Chondrocyte (in vitro differentiated cells): ENCODE measurements around the gene ABCC2. TPM values are rescaled to one million over a fixed set of nuclear protein-coding genes. Genes with fewer than 3 reads are reported as not detected.

Source experiments
- DNase-seq: peaks from one replicate; pipeline ENCODE4 v3.0.0; 2021; ENCODE audit warnings: mixed read lengths, low spot score
- H3K27ac Mint-ChIP-seq: one replicate; pipeline ENCODE4 v1.8.0; 2021; ENCODE audit warnings: mild to moderate bottlenecking, moderate library complexity, mixed read lengths; ENCODE audit not compliant: unreplicated experiment
- H3K27me3 Mint-ChIP-seq: 2 replicates; pipeline ENCODE4 v1.8.0; 2021; ENCODE audit warnings: low read depth, mixed read lengths
- H3K36me3 Mint-ChIP-seq: 2 replicates; pipeline ENCODE4 v1.8.0; 2021; ENCODE audit warnings: low read depth, mixed read lengths
- H3K4me1 Mint-ChIP-seq: 2 replicates; pipeline ENCODE4 v1.8.0; 2021; ENCODE audit warnings: low read depth, mild to moderate bottlenecking, mixed read lengths
- H3K4me3 Mint-ChIP-seq: one replicate; pipeline ENCODE4 v1.8.0; 2021; ENCODE audit warnings: mild to moderate bottlenecking, moderate library complexity, mixed read lengths; ENCODE audit not compliant: unreplicated experiment
- H3K9me3 Mint-ChIP-seq: 2 replicates; pipeline ENCODE4 v1.8.0; 2021; ENCODE audit warnings: low read depth, mixed read lengths
- total RNA-seq: library from RNA; stranded (reverse); gene quantifications from 3 replicates; pipeline ENCODE4 v1.2.1, GENCODE V29; 2021
- TF ChIP-seq, protein P1 (sequence below): fragments of 200-600 bp; sonication (generic); IDR thresholded peaks from 2 replicates; pipeline ENCODE4 v1.5.0; 2021; ENCODE audit warnings: antibody characterized with exemption, mild to moderate bottlenecking, moderate library complexity

ABCC2 gene
- total RNA-seq, 1 donor from 2014 or later: 0.57 TPM

DNA sequence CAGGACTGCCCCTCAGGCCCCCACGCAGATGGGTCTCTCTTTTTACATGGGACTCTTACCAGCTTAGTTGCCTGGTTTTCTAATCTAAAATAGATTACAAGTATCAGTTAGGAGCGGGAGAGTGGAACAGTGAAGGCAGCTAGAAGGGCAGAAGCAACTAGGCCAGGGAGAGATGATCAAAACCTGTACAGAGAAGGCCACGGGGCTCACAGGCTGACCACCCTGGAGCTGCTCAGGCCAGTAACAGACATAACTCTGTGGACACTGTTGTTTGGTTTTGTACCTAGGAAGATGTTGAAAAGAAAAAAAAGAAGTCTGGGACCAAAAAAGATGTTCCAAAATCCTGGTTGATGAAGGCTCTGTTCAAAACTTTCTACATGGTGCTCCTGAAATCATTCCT, 16.5 kb downstream of the ABCC2 start:
- Mint-ChIP-seq H3K4me1 (no peaks in the 10 kb centered on the region), H3K4me3 (no peak overlapping the region), H3K27ac (no peak overlapping the region), H3K9me3 (no peaks in the 10 kb centered on the region), H3K36me3 (no peaks in the 10 kb centered on the region), H3K27me3 (peaks cover 4% of the 10 kb centered on the region)
- TF ChIP-seq, protein P1, sequence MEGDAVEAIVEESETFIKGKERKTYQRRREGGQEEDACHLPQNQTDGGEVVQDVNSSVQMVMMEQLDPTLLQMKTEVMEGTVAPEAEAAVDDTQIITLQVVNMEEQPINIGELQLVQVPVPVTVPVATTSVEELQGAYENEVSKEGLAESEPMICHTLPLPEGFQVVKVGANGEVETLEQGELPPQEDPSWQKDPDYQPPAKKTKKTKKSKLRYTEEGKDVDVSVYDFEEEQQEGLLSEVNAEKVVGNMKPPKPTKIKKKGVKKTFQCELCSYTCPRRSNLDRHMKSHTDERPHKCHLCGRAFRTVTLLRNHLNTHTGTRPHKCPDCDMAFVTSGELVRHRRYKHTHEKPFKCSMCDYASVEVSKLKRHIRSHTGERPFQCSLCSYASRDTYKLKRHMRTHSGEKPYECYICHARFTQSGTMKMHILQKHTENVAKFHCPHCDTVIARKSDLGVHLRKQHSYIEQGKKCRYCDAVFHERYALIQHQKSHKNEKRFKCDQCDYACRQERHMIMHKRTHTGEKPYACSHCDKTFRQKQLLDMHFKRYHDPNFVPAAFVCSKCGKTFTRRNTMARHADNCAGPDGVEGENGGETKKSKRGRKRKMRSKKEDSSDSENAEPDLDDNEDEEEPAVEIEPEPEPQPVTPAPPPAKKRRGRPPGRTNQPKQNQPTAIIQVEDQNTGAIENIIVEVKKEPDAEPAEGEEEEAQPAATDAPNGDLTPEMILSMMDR: no peak
- no peak for DNase-seq

DNA sequence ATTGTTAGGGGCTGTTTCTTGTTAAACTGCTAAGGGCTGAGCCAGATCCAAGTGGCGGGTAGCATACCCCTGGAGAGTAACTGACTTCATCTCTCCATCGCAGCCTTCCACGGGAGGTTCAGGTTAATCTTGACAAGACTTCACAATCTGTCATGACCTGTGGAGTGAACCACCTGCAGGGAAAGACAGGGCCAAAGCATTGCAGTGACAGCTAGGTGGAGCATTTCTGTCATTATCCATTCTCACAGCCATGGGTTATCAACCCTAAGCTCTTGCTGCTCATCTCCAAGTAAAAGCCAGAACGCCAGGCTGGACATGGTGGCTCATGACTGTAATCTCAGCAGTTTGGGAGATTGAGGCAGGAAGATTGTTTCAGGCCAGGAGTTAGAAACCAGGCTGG, 17.2 kb downstream of the ABCC2 start:
- TF ChIP-seq, protein P1: no peak
- Mint-ChIP-seq H3K27me3 (peaks cover 4% of the 10 kb centered on the region), H3K4me1 (no peaks in the 10 kb centered on the region), H3K4me3 (no peak overlapping the region), H3K9me3 (no peaks in the 10 kb centered on the region), H3K36me3 (no peaks in the 10 kb centered on the region), H3K27ac (no peak overlapping the region)
- DNase-seq: no peak

DNA sequence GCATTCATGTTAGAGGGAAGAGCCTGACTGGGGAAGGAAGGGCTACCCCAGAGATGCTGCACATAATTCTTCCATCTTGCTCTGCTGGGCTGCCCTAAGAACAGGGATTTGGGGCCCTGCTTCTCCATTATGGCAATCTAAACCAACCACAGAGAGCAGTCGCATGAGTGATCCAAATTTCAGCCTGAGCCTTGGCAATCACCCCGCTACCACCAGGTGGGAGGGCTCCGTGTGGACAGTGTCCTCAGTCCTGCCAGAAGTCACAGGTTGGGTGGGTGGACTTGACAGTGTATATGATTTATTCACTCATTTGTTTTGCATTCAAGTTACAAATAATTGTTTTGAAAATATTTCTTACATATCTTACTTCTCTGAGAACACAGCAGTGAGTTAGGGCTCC, 22.0 kb downstream of the ABCC2 start:
- Mint-ChIP-seq H3K4me1 (no peaks in the 10 kb centered on the region), H3K4me3 (no peak overlapping the region), H3K27ac (no peak overlapping the region), H3K36me3 (no peaks in the 10 kb centered on the region), H3K9me3 (no peaks in the 10 kb centered on the region), H3K27me3 (peaks cover 4% of the 10 kb centered on the region)
- no peak for DNase-seq
- TF ChIP-seq, protein P1: no peak

DNA sequence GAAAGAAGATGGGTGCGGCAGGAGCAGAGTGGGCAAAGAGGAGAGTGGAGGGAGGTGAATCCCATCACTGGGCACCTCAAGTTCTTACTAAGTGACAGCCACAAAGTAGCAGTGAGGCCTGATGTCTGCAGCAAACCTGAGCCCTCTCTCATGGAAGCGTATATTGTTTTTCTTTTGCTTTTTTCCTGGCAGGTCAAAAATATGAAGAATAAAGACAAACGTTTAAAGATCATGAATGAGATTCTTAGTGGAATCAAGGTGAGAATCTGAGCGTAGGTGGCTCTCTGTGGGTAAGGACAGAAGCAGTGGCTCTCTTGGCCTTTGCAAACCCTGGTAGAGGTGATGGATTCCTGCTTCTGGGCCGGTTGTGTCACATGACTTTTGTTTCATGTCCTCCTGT, 22.8 kb downstream of the ABCC2 start:
- no peak overlapping the region for H3K4me3 Mint-ChIP-seq
- no peak overlapping the region for H3K27ac Mint-ChIP-seq
- no peaks in the 10 kb centered on the region for H3K4me1 Mint-ChIP-seq
- H3K9me3 Mint-ChIP-seq: no peaks in the 10 kb centered on the region
- TF ChIP-seq, protein P1: no peak
- no peak for DNase-seq
- no peaks in the 10 kb centered on the region for H3K36me3 Mint-ChIP-seq
- peaks cover 4% of the 10 kb centered on the region for H3K27me3 Mint-ChIP-seq

DNA sequence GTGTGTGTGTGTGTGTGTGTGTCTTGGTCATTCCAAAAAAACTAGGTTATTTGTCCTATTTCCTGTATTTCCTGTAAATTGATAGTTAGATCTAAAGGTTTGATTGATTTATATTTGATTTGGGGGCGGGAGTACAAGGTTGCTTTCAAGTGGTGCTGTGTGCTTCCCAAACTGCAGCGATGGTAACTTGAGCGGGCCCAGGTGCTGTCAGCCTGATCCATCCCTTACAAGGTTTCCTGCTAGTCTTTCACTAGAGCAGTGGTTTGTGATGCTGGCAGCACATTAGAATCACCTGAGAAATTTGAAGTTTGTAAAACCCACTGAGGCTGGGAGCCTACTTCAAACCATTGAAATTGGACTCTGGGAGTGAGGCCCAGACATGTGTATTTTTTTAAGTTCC, 23.7 kb downstream of the ABCC2 start:
- Mint-ChIP-seq H3K27ac (no peak overlapping the region), H3K4me3 (no peak overlapping the region), H3K4me1 (no peaks in the 10 kb centered on the region), H3K9me3 (no peaks in the 10 kb centered on the region), H3K36me3 (no peaks in the 10 kb centered on the region), H3K27me3 (peaks cover 4% of the 10 kb centered on the region)
- TF ChIP-seq, protein P1: no peak
- no peak for DNase-seq
